T-helper 2 cell treated with Interferon-gamma antibody and Interleukin-4, amounts not matched to agents 100 ng/mL and 5 ng/mL, for 36 hours (primary cell): ENCODE measurements around the gene FSTL4. TPM values are rescaled to one million over a fixed set of nuclear protein-coding genes. Genes with fewer than 3 reads are reported as not detected.

Experiments
- intact Hi-C: fragments of 100-400 bp; cut with micrococcal nuclease; formaldehyde crosslinking; loops from one replicate; pipeline ENCODE4 v1.15.1; 2023
- total RNA-seq: library from RNA; stranded (reverse); gene quantifications from 2 replicates; pipeline ENCODE4 v1.2.3, GENCODE V29; 2022

FSTL4 gene
- total RNA-seq, 1 donor from 2014 or later = not detected

DNA sequence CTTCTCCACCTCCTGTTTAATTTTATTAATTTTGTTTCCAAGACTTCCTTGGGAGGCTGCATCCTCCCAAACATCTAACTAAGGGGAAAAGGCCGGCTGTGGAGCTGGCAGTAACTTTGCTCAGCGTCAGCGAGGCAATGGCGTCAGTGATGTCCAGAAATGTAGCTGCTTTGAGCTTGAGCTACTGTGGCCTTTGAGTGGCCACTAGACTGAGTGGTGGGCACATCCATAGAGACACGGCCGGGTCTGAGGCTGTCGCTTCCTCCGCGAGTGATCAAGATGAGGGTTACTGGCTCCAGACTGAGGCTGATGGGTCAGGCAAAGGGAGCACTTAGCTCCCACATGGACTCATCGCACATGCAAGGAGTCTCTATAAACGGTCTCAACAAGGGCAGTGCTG, 283.5 kb downstream of the FSTL4 start:
- intact Hi-C loops = no loop called here

DNA sequence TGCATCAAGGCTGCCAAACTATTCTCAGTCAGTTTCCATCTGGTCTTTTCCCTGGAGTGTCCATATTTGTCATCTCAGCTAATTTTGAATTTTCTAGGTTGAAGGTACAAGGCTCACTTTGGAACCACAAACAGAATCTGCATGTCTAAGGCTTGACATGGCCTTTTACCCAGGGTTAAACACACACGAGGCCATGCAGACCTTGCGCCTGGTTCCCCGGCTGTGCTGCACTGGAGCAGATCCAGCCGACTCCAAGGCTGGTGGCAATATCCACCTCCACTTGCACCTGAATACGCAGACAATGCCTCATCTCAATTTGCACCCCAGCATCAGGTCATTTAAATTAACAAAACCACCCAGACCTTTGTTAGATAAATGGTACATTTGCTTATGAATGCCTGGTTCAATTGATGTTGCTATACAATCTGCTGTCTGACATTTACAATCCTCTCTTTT, 284.4 kb downstream of the FSTL4 start:
- intact Hi-C loops = no loop called here

DNA sequence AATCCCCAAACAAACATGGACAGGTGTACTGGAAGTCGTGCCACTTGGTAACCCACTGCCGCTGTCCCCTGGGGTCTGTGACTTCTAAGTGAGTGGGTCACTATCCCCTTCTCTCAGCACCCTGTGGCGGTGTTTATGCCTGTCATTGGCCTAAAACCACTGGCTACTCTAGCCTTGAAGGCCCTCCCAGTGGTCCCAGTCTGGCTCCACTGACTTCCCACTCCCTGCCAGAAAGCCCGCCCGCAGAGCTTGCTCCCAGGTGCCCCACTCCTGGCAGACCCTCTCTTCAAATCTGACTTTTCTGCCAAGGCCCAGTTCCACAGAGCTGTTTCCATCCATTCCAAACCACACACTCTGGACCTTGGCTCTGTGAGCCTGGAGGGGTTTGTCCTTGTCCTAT, 286.0 kb downstream of the FSTL4 start:
- intact Hi-C loops = no loop called here

DNA sequence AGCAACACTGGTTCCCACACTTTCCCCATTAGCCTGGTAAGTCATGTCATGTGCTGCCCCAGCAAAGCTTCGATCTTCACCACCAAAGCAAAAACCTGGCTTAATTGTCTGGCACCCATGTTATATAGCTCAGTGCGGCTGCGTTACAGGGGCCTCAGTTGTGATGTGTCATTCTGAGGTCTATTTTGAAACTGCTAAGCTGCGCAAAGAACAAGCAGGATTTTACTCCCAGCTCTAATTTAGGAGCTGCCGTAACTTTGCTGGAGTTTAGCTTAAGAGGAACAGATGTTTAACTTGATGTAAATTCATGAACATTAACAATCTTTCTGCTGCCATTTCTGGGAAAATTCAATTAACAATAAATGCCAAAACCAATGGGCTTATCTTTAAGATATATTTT, 286.5 kb downstream of the FSTL4 start:
- intact Hi-C loops = no loop called here

DNA sequence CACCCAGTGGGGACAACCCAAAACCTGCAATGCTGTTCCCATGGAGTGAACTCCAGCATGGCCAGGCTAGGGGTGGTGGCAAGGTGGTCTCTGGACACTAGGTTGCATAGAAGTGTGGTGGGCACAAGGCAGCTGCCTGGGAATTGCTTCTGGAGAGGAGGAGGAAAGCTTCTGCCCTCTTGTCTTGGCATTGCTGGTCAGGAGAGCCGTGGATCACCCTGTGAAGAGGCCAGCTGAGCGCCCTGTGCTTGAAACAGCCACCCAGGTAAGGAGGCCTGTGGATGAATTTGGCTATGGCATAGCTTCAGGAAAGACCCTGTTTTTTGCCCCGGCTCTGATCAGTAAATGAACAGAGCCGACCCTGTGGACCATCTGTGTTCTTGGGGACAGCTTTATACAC, 287.4 kb downstream of the FSTL4 start:
- intact Hi-C loops = no loop called here

DNA sequence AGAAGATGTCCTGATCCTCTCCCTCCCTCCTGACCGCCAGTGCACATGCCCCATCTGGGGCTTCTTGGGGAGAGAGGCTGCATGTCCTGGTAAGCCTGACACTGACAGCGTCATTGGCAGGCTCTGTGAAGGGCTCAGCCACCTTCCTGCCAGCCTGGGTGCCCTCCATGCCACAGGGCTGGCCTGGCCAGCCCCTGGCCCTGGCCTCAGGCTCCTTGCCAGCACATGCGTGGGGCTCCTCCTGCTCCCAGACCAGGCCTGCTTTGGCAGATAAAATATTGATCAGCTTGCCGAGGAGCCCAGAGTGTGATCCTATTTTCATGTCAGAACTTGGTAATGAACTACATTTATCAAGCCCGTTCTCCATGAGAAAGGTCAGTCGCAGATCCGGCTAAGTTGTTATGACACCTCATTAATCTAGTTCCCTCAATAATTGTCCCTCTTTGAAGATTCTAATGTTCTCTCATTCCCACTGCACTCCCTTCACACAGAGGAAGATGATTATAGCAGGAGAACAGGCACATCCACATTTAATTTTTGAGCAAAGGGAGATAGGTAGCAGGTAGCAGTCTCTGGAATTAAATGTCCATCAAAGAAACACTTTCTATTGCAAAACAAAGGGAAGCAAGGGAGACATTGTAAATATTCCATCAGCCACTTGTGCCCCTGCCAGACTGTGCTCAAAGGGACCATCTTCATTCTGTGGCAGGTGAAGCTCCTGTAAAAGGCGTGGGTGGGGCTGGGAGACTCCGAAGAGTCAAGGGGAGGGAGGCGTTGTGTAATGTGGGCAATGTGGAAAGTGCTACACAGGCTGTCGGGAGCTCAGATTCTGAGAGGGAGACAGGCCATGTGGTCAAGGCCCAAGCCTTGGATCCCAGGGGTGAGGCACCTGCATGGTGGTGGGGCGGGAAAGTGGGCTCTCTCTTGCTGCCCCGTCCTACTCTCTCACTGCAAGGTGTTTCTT, 288.6 kb downstream of the FSTL4 start:
- intact Hi-C loops = no loop called here

DNA sequence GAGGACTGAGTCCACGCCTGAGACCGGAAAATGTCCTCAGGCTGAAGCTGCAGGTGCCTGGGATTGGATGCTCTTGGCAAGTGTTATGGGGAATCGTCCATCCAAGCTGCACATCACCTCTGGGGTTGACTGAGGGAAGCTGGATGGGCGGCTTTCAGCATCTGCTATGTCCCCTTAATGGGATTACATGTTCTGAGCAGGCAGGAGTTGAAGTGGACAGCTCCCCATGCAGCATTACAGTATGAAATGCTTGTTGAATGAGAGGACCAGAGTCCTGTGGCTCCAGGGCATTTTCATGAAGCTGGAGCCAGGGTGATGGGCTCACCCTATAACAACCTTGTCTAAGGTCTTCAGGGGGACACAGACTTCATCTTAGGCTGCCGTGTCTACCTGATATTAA, 289.6 kb downstream of the FSTL4 start:
- intact Hi-C loops = no loop called here

DNA sequence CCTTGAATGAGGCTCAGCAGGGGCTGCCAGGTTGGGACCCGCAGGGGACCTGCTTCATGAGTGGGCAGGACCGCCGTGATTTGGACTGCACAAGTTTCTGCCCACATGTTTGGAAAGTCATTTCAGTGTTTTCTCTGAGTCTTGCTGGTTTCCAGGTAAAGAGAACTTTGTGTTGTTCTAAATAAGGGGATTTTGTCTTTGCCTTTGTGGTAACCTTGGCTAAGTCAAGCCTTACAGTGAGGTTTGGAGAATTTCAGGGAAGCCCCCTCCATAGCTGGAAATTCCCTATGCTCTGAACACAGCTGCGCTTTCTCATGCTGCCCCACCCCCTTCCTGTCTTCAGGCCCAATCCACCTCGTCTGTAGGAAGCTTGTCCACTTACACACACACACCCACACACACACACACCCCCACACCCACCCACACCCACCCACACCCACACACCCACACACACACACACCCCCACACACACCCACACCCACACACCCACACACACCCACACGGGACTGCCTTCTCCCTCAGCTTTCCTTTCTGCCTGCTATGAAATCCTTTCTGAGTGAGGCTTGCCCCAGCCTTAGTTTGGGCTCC, 290.4 kb downstream of the FSTL4 start:
- intact Hi-C loops = no loop called here

DNA sequence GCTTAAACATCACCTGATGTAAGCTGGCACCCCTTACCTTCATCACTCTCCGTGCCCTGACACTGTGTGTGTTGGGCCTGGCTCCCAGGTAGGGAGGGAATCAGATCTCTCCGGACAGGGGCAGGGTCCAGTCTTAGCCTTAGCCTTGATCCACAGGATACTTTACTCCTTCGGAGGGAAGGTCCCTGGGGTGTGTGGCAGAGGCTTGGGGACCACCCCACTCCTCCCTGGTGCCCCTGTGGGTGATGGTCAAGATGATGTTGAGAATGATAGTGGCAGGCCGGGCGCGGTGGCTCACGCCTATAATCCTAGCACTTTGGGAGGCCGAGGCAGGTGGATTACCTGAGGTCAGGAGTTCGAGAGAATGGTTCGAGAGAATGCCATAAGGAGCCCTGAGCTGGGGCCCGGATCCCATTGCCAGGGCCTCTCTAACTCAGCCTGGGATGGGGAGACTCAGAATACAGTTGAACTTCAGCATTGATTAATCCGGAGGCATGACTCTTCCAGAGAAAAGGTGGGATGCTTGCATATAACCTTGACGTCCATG, 291.0 kb downstream of the FSTL4 start:
- intact Hi-C loops = no loop called here

DNA sequence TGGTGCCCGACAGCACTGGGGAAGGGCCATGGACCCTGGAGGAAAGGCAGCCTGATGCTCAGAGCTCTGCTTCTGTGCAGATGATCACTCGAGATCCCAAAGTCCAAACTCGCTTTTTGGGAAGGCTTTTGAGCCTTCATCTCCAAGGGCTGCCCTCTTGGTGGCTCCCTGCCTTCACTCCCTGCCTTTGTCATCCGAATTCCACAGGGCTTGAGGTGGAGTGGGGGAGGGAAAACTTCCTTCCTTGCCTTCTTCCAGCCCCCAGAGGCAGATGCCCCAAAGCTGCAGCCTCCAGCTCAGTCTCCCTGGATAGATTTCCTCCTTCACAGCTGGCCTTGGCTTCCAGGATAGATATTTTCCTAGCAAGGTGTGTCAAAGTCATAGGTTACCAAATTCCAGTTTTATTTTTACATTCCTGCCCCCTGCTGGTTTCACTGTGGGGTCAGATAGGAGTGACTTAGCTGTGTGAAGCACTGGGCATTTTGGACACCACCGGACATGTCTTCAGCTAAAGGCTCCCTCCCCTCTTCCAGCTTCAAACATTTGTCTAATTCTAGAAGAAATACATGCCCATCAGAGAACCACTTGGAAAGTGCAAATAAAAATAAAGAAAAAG, 292.3 kb downstream of the FSTL4 start:
- intact Hi-C loops = no loop called here

DNA sequence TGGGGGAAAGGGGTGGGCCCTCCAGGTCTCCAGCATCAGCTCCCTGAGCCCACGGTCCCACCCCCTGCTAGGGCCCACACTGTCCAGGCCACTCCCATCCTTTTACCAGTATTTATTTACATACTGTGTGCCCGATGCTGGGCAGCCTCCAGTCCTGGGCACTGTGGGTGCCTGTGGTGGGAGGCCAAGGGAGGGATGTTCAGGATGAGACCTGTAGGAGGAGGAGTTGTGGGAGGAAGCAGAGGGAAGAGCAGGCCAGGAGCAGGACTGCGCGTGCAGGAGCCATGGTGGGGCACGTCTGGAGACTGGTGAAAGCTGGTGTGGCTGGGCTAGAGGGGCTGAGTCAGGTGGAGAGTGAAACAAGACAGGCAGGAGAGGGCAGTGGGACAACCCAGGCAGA, 293.1 kb downstream of the FSTL4 start:
- intact Hi-C loops = no loop called here

DNA sequence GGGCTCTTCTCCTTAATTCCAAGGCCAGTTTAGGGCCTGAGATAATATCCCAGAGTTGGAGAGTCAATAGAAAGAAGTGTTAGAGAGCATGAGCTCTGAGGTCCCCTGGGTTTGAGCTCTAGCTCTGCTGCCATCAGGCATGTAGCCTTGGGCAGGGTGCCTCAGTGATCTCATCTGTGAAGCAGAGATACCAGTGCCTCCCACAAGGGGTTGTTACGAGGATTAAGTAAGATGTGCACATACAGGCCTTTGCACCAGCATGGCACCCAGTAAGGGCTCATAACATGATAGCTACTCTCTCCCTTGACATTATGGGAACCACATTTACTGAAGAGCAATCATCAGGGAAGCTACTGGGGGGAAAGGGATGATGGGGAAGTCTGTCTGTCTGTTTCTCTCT, 294.8 kb downstream of the FSTL4 start:
- intact Hi-C loops = no loop called here

DNA sequence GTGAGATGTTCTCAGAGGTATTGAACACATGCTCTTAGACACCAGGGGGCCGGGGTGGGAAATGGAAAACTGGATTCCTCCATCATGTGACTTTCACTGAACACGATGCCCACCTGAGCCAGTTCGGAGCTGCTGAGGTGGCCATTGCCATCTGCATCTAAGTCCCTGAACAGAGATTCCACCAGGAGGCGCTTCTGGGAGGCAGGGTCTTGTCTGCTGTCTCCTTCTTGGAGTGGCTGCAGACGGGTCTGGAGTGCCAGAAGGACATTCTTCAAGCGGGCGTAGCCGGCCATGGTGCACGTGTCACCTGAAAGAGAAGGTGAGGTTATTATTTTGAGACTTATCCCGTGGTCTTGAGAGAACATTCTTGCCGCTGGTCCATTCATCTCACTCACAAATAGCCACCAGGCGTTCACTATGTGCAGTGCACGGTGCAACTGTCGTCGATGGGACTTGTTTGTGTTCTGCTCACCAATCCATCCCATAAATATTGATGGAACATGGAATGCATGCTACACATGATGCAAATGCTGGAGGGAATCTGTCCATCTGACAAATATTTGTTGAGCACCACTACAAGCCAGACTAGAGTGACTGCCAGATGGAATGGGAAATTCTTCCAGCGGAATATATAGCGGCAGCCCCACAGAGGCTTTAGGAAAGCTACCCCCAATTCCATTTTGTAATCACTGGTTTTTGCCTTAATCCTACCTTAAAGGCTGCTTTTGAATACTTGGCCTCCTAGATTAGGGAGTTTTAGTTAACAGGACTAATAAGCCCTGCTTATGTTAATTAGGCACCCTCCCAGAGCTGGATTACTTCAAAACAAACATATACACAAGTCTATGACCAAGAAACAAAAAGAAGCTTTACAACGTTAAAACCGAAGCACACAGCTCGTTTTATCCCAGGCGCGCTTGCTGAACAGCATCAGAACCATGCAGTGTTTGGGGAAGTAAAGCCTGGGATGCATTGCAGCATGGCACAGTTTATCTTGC, 295.7 kb downstream of the FSTL4 start:
- intact Hi-C loops = no loop called here

DNA sequence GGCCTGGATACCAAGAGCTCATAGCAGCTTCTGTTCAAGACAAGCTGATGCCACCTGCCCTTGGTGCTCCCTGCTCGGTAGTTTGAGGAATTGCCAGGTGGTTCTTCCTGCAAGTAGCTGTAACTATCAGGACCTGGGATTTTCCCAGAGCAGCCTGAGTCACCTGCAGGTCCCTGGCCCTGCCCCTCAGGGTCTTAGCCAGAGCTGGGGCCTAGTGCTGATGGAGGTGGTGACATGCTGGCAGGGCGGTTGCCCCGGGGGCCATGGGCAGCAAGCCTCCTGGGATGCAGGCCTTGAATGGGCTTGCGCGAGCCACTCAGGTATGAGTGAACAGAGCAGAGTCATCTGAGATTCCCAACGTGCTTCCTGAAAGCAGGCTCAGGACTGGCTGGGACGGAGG, 298.3 kb downstream of the FSTL4 start:
- intact Hi-C loops = no loop called here

DNA sequence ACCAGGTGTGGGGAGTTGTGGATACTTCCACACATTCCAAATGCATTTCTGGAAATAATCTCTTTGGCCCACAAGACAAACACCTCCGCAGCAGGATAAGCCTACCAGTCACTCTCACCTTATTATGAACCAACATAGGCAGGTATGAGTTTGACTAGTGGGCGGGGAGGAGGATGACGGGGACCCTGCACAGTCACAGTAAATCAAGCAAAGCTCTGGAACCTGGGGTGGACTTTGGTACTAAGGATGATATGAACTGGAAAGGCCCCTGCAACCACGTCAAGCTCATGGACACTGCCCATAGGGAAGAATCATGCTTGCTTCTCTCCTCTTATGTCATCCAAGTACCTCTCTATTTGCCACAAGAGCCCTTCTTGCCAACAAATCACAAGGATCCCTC, 301.2 kb downstream of the FSTL4 start:
- intact Hi-C loops = no loop called here

DNA sequence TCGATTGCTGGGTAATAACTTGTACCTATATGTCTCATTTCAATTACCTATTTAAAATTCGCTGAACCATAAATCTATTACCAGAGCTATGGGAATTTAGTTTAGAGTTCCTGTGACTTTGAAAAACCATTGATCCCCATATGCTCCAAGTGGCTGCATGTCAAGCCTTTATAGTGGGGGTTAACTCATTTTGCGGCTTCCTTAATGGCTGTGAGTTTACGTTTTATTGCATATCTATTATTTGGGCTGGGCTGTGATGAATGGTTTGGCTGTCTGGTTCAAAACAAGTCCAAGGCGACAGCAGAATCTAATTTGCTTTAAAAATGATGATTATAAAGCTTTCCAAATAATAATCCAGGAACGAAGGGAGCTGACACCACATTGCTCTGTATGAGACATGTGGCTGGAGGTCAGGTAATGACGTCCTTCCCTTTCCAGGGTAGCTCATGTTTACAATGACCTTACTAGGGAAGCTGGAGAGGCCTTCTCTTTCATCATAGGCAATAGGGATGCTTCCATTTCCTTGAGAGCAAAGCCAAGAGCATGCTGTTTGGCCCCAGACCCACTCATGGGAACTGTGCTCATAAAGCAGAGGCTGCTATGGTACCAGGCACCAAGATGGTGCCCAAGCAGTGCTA, 302.2 kb downstream of the FSTL4 start:
- intact Hi-C loops = no loop called here

DNA sequence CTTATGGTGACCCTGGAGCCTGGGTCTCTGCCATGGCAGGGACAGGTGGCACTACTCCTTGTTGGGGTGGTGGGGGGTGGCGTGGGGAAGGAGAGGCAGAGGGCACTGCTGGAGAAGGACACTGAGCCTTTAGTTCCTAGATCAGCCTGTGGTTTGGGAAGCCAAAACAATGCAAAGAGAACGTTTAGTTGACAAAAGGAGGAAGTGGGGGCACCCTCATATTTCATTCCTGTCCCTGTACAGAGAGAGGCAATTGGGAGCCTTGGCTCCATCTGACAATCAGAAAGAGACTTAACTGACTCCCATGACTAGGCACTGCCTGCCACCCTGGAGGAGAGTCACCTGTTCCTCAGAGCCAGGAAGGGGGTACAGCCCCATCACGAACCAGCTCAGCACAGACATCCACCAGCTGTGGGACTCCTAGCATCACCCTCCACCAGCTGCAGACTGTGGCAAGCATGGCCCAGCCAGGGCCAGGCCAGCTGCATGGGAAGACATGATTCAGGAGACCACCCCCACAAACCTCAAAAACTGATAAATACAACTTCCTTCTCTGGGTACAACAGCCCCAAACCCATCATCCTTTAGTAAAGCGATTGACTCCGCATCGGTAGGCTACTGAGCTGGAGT, 303.1 kb downstream of the FSTL4 start:
- intact Hi-C loops = no loop called here

DNA sequence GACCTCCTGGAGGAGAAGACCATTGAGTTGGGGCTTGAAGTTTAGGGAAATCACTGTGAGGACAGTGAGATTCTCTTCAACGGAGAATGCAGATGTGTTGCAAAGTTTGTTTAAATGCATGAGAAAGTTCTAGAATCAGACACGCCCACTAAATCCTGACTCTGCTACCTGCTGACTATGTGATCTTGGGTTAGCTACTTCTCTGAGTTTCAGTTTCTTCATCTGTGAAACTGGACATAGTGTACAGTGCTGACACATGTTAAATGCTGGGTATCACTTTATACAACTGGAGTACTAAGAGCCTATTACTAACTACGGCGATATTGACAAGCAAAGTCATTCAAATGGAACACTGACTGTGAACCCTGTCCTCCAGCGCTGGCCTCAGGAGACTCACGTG, 305.1 kb downstream of the FSTL4 start:
- intact Hi-C loops = no loop called here

DNA sequence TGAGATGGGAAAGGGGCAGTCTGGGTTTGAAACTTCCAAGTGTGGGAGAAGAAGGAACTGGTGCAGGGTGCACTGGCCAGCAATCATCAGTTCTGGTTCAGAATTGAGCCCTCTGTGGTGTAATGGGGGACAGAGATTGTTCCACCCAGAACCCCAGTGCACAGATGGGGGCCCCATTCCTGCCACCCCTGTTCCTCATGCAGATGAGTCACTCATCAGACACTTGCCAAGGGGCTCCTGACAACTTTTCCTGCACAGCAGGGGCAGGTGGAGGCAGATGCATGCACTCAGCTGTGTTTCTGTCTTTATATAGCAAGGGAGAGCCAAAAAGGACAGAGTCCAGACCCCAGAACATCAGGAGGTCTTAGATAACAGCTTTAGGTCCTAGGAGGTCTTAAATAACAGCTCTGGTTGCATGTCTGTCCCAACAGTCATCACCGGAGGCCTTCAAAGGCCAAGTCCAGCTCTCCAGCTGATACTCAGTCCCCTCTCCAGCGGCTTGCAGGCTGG, 307.6 kb downstream of the FSTL4 start:
- intact Hi-C loops = no loop called here

DNA sequence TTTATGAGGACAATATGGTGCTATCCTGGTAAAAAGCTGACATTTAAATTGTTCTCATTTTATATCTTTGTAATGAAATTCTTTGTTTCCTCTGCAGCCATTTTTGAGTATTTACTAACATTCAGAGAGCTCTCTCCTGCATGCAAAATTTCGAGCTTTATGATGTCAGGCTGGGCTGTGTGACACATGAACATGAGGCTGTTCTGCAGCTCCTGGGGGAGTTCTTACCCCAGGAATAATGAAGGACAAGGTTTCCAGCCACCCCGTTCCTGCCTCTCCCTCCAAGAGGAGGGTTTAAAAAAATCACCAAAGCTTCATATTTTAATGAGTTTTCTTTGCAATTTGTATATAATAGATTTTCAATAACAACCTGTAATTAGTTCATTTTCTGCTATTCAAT, 308.2 kb downstream of the FSTL4 start:
- intact Hi-C loops = no loop called here
